Endothelial cell (in vitro differentiated cells): Measurements from ENCODE around the gene PHKG1. TPM values are rescaled to one million over a fixed set of nuclear protein-coding genes. Genes with fewer than 3 reads are reported as not detected.
"Not testable (repeated sequence)": the region's sequence is repeated elsewhere in the genome, so short reads cannot be mapped to it uniquely, and the experiment has no call there.

Source experiments
- DNase-seq: peaks from one replicate; pipeline ENCODE4 v3.0.0; 2021; ENCODE audit warnings: low spot score
- H3K27ac Mint-ChIP-seq: one replicate; pipeline ENCODE4 v1.8.0; 2021; ENCODE audit warnings: mixed read lengths, inconsistent platforms; ENCODE audit not compliant: unreplicated experiment
- H3K27me3 Mint-ChIP-seq: one replicate; pipeline ENCODE4 v1.8.0; 2021; ENCODE audit warnings: mild to moderate bottlenecking, moderate library complexity, mixed read lengths, inconsistent platforms; ENCODE audit not compliant: unreplicated experiment
- H3K36me3 Mint-ChIP-seq: one replicate; pipeline ENCODE4 v1.8.0; 2021; ENCODE audit warnings: mild to moderate bottlenecking, low read depth, mixed read lengths, inconsistent platforms; ENCODE audit not compliant: unreplicated experiment
- H3K4me1 Mint-ChIP-seq: one replicate; pipeline ENCODE4 v1.8.0; 2021; ENCODE audit warnings: mild to moderate bottlenecking, mixed read lengths, inconsistent platforms; ENCODE audit not compliant: unreplicated experiment
- H3K4me3 Mint-ChIP-seq: one replicate; pipeline ENCODE4 v1.8.0; 2021; ENCODE audit warnings: mild to moderate bottlenecking, mixed read lengths, inconsistent platforms; ENCODE audit not compliant: unreplicated experiment
- H3K9me3 Mint-ChIP-seq: one replicate; pipeline ENCODE4 v1.8.0; 2021; ENCODE audit warnings: mixed read lengths, inconsistent platforms; ENCODE audit not compliant: unreplicated experiment
- total RNA-seq: library from RNA; stranded (reverse); fragmentation: NEBNext Ultra II Directional; extraction: Animal tissue kit (Norgen Biotek cat#: 25700); gene quantifications from one replicate; pipeline ENCODE4 v1.2.1, GENCODE V29; 2021; ENCODE audit not compliant: unreplicated experiment
- TF ChIP-seq, protein P1 (sequence below): fragments of 200-600 bp; sonication (generic); IDR thresholded peaks from one replicate; pipeline ENCODE4 v1.5.0; 2021; ENCODE audit warnings: antibody characterized with exemption; ENCODE audit not compliant: unreplicated experiment

Gene PHKG1
- total RNA-seq, 1 donor from 2014 or later: not detected

DNA sequence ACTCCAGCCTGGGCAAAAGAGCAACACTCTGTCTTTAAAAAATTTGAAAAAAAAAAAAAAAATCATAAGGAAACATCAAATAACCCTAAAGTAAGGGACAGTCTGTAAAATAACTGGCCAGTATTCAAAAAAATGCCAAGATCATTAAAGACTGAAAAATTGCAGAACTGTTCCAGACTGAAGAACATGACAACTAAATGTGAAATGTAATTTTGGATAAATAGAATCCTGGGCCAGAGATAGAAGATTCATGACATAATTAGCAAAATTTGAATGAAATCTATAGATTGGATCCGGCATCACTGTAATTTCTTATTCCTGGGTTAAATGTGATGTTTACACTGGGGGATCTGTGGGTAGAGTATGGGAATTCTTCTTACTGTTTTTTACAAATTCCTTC, 44.5 kb downstream of the PHKG1 start:
- H3K27me3 Mint-ChIP-seq: peaks cover 3% of the 10 kb centered on the region
- H3K4me1 Mint-ChIP-seq: peaks cover 16% of the 10 kb centered on the region
- DNase-seq: no peak
- no peak overlapping the region for H3K4me3 Mint-ChIP-seq
- H3K36me3 Mint-ChIP-seq: no peaks in the 10 kb centered on the region
- H3K27ac Mint-ChIP-seq: peak overlapping the region; percentile 2
- TF ChIP-seq, protein P1, sequence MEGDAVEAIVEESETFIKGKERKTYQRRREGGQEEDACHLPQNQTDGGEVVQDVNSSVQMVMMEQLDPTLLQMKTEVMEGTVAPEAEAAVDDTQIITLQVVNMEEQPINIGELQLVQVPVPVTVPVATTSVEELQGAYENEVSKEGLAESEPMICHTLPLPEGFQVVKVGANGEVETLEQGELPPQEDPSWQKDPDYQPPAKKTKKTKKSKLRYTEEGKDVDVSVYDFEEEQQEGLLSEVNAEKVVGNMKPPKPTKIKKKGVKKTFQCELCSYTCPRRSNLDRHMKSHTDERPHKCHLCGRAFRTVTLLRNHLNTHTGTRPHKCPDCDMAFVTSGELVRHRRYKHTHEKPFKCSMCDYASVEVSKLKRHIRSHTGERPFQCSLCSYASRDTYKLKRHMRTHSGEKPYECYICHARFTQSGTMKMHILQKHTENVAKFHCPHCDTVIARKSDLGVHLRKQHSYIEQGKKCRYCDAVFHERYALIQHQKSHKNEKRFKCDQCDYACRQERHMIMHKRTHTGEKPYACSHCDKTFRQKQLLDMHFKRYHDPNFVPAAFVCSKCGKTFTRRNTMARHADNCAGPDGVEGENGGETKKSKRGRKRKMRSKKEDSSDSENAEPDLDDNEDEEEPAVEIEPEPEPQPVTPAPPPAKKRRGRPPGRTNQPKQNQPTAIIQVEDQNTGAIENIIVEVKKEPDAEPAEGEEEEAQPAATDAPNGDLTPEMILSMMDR: no peak
- no peaks in the 10 kb centered on the region for H3K9me3 Mint-ChIP-seq

DNA sequence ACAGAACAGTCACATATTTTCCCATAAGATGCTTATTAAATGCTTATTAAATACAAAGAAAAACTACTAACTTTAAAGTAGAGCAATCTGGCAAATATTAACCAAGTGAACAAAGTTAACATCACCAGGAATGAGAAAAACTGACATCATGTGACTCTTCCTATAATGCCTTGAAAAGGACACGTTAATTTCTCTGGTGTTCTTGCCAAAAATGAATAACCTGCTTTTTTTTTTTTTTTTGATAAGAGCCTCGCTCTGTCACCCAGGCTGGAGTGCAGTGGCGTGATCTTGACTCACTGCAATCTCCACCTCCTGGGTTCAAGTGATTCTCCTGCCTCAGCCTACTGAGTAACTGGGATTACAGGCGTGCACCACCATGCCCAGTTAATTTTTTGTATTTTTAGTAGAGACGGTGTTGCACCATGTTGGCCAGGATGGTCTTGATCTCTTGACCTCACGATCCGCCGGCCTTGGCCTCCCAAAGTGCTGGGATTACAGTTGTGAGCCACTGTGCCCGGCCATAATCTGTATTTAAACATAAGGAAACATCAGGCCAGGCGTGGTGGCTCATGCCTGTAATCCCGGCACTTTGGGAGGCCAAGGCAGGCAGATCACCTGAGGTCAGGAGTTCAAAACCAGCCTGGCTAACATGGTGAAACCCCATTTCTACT, 45.2 kb downstream of the PHKG1 start:
- not testable (repeated sequence) for H3K4me3 Mint-ChIP-seq, H3K9me3 Mint-ChIP-seq, H3K36me3 Mint-ChIP-seq, H3K27me3 Mint-ChIP-seq, DNase-seq
- Mint-ChIP-seq H3K4me1 (peaks cover 12% of the 10 kb centered on the region), H3K27ac (peak overlapping the region; percentile 96)

DNA sequence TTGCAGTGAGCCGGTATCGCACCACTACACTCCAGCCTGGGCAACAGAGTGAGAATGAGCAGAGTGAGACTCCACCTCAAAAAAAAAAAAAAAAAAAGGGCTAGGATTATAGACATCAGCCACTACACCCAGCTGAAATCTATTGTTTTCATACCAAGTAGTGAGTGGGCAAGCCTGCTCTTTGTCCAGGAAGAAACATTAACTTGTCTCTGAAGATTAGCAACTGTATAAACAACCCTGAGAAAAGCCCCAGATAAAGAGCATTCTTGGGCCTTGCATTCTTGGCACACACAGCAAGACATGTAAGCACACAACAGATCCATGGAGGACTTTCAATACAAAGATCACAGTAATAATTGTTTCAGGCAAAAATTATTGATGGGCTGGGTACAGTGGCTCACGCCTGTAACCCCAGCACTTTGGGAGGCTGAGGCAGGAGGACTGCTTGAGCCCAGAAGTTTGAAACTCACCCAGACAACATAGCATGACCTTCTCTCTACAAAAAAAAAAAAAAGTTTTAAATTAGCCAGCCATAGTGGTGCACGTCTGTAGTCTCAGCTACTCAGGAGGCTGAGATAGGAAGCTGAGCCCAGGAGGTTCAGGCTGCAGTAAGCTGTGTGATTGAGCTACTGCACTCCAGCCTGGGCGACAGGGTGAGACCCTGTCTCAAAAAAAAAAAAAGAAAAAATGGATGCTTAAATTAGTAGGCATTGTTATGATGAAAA, 45.9 kb downstream of the PHKG1 start:
- peak overlapping the region; percentile 96 for H3K27ac Mint-ChIP-seq

DNA sequence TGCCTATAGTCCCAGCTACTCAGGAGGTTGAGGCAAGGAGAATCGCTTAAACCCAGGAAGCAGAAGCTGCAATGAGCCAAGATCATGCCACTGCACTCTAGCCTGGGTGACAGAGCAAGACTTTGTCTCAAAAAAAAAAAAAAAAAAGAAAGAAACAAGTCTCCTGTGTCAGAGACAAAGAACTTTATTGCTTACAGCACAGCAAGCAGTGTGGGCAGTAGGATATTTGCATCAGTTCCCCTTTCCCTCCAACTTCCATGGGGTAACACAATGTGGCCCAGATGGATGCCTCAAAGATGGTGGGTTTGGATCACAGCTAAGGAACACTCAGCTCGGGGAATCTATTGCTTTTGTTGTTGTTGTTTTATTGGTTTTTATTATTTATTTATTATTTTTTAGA, 47.0 kb downstream of the PHKG1 start:
- not testable (repeated sequence) for H3K36me3 Mint-ChIP-seq, H3K9me3 Mint-ChIP-seq, H3K27me3 Mint-ChIP-seq, DNase-seq, H3K4me1 Mint-ChIP-seq, H3K27ac Mint-ChIP-seq, H3K4me3 Mint-ChIP-seq

More for the DNA sequence above, 45.9 kb downstream of the PHKG1 start:
- no peak for DNase-seq
- Mint-ChIP-seq H3K36me3 (peaks cover 4% of the 10 kb centered on the region), H3K27me3 (peaks cover 3% of the 10 kb centered on the region), H3K4me3 (no peak overlapping the region), H3K9me3 (no peaks in the 10 kb centered on the region), H3K4me1 (peaks cover 8% of the 10 kb centered on the region)
- TF ChIP-seq, protein P1: no peak

DNA sequence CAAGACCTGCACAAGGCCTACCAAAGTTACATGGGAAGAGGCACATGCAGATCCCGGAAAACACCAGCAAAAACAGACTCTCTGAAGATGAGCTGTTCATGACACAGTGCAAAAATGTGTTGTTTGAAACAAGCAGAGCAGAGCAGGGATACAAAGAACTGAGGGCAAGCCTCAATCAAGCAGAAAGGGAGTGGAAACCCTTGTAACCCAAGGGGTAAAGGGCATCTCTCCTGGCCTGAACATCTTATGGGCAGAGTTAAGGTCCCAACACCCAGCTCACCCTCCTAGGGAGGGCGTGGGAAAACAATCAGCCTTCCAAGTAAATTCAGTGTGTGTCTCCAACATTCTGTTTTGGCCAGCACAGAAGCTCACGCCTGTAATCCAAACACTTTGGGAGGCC, 52.0 kb downstream of the PHKG1 start:
- TF ChIP-seq, protein P1: no peak
- DNase-seq: no peak
- Mint-ChIP-seq H3K4me3 (no peak overlapping the region), H3K27me3 (no peaks in the 10 kb centered on the region), H3K9me3 (no peaks in the 10 kb centered on the region), H3K27ac (no peak overlapping the region), H3K36me3 (peaks cover 10% of the 10 kb centered on the region), H3K4me1 (no peaks in the 10 kb centered on the region)
